NCI-H2171 (cell line): ENCODE results near the gene DNAH17.
A peak's percentile ranks its signal among the peaks of the same experiment; 100 is the strongest.

Source experiments
- DNase-seq: peaks from one replicate; lab custom pipeline; 2025; lab: John Stamatoyannopoulos, UW

Gene DNAH17

GRCh38 chr17:78411241-78411857 lies 165.8 kb downstream of the DNAH17 start:
- DNase-seq: no peak

GRCh38 chr17:78409191-78409928 lies 167.8 kb downstream of the DNAH17 start:
- peak; percentile 78 for DNase-seq

GRCh38 chr17:78408476-78409050 lies 168.6 kb downstream of the DNAH17 start:
- no peak for DNase-seq

- no peak for DNase-seq
Measured at GRCh38 chr17:78407387-78408000, 169.7 kb downstream of the DNAH17 start.

GRCh38 chr17:78406920-78407319 lies 170.3 kb downstream of the DNAH17 start:
- DNase-seq: no peak

GRCh38 chr17:78406396-78406795 lies 170.8 kb downstream of the DNAH17 start:
- DNase-seq: no peak

- no peak for DNase-seq
Measured at GRCh38 chr17:78403822-78404221, 173.4 kb downstream of the DNAH17 start.

GRCh38 chr17:78401891-78402290 lies 175.3 kb downstream of the DNAH17 start:
- no peak for DNase-seq

- no peak for DNase-seq
Measured at GRCh38 chr17:78401246-78401645, 175.9 kb downstream of the DNAH17 start.

- no peak for DNase-seq
Measured at GRCh38 chr17:78400581-78401240, 176.5 kb downstream of the DNAH17 start.

- no peak for DNase-seq
Measured at GRCh38 chr17:78399693-78400144, 177.5 kb downstream of the DNAH17 start.

GRCh38 chr17:78399028-78399692 lies 178.0 kb downstream of the DNAH17 start:
- DNase-seq: no peak

GRCh38 chr17:78398390-78398789 lies 178.8 kb downstream of the DNAH17 start:
- no peak for DNase-seq

- DNase-seq: no peak
Measured at GRCh38 chr17:78397681-78398101, 179.5 kb downstream of the DNAH17 start.

GRCh38 chr17:78396441-78397337 lies 180.5 kb downstream of the DNAH17 start:
- DNase-seq: no peak

- DNase-seq: no peak
Measured at GRCh38 chr17:78395155-78395554, 182.0 kb downstream of the DNAH17 start.

- no peak for DNase-seq
Measured at GRCh38 chr17:78394209-78394608, 183.0 kb downstream of the DNAH17 start.

GRCh38 chr17:78393575-78393974 lies 183.6 kb downstream of the DNAH17 start:
- no peak for DNase-seq

- DNase-seq: no peak
Measured at GRCh38 chr17:78392295-78392694, 184.9 kb downstream of the DNAH17 start.

GRCh38 chr17:78391843-78392242 lies 185.4 kb downstream of the DNAH17 start:
- no peak for DNase-seq

GRCh38 chr17:78391051-78391431 lies 186.2 kb downstream of the DNAH17 start:
- DNase-seq: no peak
